SKM-1 (cell line): ENCODE data around the gene BFSP1.

ENCODE experiments used
- DNase-seq: peaks from one replicate; lab custom pipeline; 2025; ENCODE audit not compliant: unreplicated experiment; lab: John Stamatoyannopoulos, UW

BFSP1 gene

GRCh38 chr20:17499041-17499440 lies 32.1 kb downstream of the BFSP1 start:
- DNase-seq: no peak

- DNase-seq: no peak
Observed at GRCh38 chr20:17498641-17499040, 32.5 kb downstream of the BFSP1 start.

GRCh38 chr20:17497821-17498580 lies 33.2 kb downstream of the BFSP1 start:
- no peak for DNase-seq

GRCh38 chr20:17495826-17496225 lies 35.4 kb downstream of the BFSP1 start:
- no peak for DNase-seq

GRCh38 chr20:17494201-17494600 lies 37.0 kb downstream of the BFSP1 start:
- DNase-seq: no peak

GRCh38 chr20:17493173-17493572 lies 38.0 kb downstream of the BFSP1 start:
- DNase-seq: no peak

GRCh38 chr20:17491488-17491887 lies 39.7 kb downstream of the BFSP1 start:
- DNase-seq: no peak

- no peak for DNase-seq
Observed at GRCh38 chr20:17491041-17491440, 40.1 kb downstream of the BFSP1 start.

GRCh38 chr20:17490501-17490900 lies 40.7 kb downstream of the BFSP1 start:
- no peak for DNase-seq

- DNase-seq: no peak
Observed at GRCh38 chr20:17488916-17489600, 42.1 kb downstream of the BFSP1 start.

GRCh38 chr20:17485017-17485416 lies 46.2 kb downstream of the BFSP1 start:
- DNase-seq: no peak

- no peak for DNase-seq
Observed at GRCh38 chr20:17482536-17482935, 48.6 kb downstream of the BFSP1 start.

- no peak for DNase-seq
Observed at GRCh38 chr20:17481661-17482060, 49.5 kb downstream of the BFSP1 start.

- no peak for DNase-seq
Observed at GRCh38 chr20:17480696-17481095, 50.5 kb downstream of the BFSP1 start.

- no peak for DNase-seq
Observed at GRCh38 chr20:17479063-17479657, 52.0 kb downstream of the BFSP1 start.

GRCh38 chr20:17473659-17474058 lies 57.5 kb downstream of the BFSP1 start:
- DNase-seq: no peak

- no peak for DNase-seq
Observed at GRCh38 chr20:17471606-17472187, 59.5 kb downstream of the BFSP1 start.

GRCh38 chr20:17470973-17471372 lies 60.2 kb downstream of the BFSP1 start:
- no peak for DNase-seq

- no peak for DNase-seq
Observed at GRCh38 chr20:17470521-17470920, 60.7 kb downstream of the BFSP1 start.

- DNase-seq: no peak
Observed at GRCh38 chr20:17469246-17470030, 61.7 kb downstream of the BFSP1 start.
